ENCODE data around the gene IFNAR2. TPM values are rescaled to one million over a fixed set of nuclear protein-coding genes. Genes with fewer than 3 reads are reported as not detected.

IFNAR2 gene
- total RNA-seq, 1 experiment from 2014 or later = 14.5 TPM

GRCh38 chr21:33258475-33258874, 28.7 kb downstream of the IFNAR2 start:
- in situ Hi-C loops (cut with HindIII; ENCODE audit: low pct_unique_long_range_greater_than_20kb, low sequenced_read_pairs) = no loop called here

DNA sequence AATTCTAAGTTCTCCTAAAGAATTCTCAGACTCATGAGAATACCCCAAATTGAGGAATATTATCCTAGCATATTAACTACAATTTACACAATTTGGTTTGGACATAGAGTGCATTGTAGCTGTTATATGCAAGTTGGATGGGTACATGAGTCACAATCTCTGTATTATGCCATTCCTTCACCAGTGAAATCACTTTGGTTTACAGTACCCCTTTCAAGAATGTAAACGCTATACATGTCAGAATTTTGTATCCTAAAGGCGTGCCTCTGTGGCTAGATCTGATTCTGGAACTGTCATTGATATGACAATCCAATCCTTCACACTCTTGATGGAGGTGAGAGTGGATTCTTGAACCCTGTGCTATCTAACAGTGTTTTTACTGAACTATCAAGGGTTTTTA, 29.7 kb downstream of the IFNAR2 start:
- in situ Hi-C loops (cut with HindIII; ENCODE audit: low pct_unique_long_range_greater_than_20kb, low sequenced_read_pairs) = no loop called here

More at GRCh38 chr21:33258475-33258874, 28.7 kb downstream of the IFNAR2 start:
- DNase-seq (ENCODE audit: low read depth) = no peak

DNA sequence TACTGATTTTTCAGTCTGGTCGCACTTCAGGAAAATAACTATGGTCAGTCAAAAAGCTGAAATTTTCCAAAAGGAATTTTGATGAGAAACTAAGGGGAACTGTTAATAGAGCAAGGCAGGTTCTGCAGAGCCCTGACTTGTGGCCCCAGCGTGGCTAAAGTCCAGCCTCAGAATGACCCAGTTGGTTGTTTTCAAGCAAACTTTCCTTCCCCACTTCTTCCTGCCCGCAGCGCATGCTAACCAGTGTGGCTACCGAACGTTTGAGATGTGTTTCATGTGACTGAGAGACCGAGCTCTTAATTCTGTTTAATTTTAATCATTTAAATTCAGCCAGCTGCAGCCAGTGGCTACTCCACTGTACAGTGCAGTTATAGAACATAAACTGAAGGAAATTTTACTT, 30.3 kb downstream of the IFNAR2 start:
- in situ Hi-C loops (cut with HindIII; ENCODE audit: low pct_unique_long_range_greater_than_20kb, low sequenced_read_pairs) = no loop called here

More for the DNA sequence above, 29.7 kb downstream of the IFNAR2 start:
- DNase-seq (ENCODE audit: low read depth) = no peak

GRCh38 chr21:33261635-33262034, 31.9 kb downstream of the IFNAR2 start:
- no peak for DNase-seq (ENCODE audit: low read depth)

More for the DNA sequence above, 30.3 kb downstream of the IFNAR2 start:
- DNase-seq (ENCODE audit: low read depth) = no peak

GRCh38 chr21:33262921-33263320, 33.2 kb downstream of the IFNAR2 start:
- in situ Hi-C loops (cut with HindIII; ENCODE audit: low pct_unique_long_range_greater_than_20kb, low sequenced_read_pairs) = no loop called here

More at GRCh38 chr21:33261635-33262034, 31.9 kb downstream of the IFNAR2 start:
- in situ Hi-C loops (cut with HindIII; ENCODE audit: low pct_unique_long_range_greater_than_20kb, low sequenced_read_pairs) = no loop called here

GRCh38 chr21:33264561-33264960, 34.8 kb downstream of the IFNAR2 start:
- in situ Hi-C loops (cut with HindIII; ENCODE audit: low pct_unique_long_range_greater_than_20kb, low sequenced_read_pairs) = no loop called here
- no peak for DNase-seq (ENCODE audit: low read depth)

More at GRCh38 chr21:33262921-33263320, 33.2 kb downstream of the IFNAR2 start:
- DNase-seq (ENCODE audit: low read depth) = no peak

GRCh38 chr21:33265664-33266049, 35.9 kb downstream of the IFNAR2 start:
- no peak for DNase-seq (ENCODE audit: low read depth)
- in situ Hi-C loops (cut with HindIII; ENCODE audit: low pct_unique_long_range_greater_than_20kb, low sequenced_read_pairs) = no loop called here

DNA sequence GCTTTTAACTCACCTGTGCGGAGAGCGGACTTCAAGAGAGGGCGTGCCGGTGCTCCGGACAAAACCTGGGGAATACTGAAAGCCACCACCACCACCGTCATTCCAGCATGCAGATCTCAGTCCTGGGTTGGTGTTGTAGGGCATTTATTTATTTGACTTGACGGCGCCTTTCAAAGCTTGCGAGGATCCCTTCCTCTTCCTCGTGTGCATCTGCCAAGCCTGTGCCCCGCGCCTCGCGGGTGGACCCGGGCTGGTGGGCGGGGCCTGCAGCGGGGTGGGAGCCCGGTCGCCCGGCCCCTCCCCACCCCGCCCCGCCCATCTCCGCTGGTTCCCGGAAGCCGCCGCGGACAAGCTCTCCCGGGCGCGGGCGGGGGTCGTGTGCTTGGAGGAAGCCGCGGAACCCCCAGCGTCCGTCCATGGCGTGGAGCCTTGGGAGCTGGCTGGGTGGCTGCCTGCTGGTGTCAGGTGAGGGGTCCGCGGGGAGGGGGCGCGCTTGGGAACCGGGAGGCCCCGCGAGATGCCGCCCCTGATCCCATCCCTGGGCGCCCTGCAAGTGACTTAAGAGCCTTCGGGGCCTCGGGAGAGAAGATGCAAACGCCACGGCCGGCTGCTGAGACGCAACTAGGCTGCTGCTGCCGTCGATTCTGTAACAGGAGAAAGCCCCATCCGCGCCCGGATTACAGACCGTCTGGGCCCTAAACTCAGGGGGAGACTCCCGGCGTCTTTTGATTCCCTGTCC, 36.5 kb downstream of the IFNAR2 start, which contains the start of gene IL10RB:
Gene IL10RB, plus strand, starts transcription at position 318 of the 739 bp plus-strand sequence. Its CDS starts 99 bp downstream, at position 417.
- peak; percentile 68 for DNase-seq (ENCODE audit: low read depth)
- in situ Hi-C loops (cut with HindIII; ENCODE audit: low pct_unique_long_range_greater_than_20kb, low sequenced_read_pairs) = no loop called here

GRCh38 chr21:33266789-33267135, 37.0 kb downstream of the IFNAR2 start:
- DNase-seq (ENCODE audit: low read depth) = no peak
- in situ Hi-C loops (cut with HindIII; ENCODE audit: low pct_unique_long_range_greater_than_20kb, low sequenced_read_pairs) = no loop called here

DNA sequence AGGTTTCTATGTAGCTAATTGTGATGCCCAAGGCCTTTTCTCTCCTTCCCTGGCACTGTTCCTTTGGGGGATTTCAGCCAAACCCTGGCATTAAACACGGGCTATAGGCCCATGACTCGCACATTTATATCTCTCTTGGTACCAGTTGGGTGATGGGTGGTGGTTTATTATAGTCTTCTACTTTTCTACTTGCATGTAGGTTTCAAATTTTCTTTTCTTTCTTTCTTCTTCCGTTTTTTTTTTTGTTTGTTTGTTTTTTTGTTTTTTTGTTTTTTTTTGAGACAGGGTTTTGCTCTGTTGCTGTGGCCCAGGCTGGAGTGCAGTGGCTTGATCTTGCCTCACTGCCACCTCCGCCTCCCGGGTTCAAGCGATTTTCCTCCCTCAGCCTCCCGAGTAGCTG, 37.5 kb downstream of the IFNAR2 start:
- in situ Hi-C loops (cut with HindIII; ENCODE audit: low pct_unique_long_range_greater_than_20kb, low sequenced_read_pairs) = no loop called here
- no peak for DNase-seq (ENCODE audit: low read depth)

DNA sequence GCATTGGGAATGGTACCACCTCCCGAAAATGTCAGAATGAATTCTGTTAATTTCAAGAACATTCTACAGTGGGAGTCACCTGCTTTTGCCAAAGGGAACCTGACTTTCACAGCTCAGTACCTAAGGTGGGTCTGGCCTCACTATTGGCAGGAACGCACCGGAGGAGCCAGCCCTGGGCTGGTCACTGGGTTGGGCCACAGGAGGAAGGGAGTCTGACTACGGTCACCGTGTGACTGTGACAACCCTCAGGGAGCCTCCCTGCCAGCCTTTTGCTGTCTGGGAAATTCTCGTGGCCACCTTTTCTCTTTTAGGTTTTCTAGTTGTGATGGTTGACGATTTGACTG, 38.6 kb downstream of the IFNAR2 start:
- in situ Hi-C loops (cut with HindIII; ENCODE audit: low pct_unique_long_range_greater_than_20kb, low sequenced_read_pairs) = no loop called here
- DNase-seq (ENCODE audit: low read depth) = no peak

DNA sequence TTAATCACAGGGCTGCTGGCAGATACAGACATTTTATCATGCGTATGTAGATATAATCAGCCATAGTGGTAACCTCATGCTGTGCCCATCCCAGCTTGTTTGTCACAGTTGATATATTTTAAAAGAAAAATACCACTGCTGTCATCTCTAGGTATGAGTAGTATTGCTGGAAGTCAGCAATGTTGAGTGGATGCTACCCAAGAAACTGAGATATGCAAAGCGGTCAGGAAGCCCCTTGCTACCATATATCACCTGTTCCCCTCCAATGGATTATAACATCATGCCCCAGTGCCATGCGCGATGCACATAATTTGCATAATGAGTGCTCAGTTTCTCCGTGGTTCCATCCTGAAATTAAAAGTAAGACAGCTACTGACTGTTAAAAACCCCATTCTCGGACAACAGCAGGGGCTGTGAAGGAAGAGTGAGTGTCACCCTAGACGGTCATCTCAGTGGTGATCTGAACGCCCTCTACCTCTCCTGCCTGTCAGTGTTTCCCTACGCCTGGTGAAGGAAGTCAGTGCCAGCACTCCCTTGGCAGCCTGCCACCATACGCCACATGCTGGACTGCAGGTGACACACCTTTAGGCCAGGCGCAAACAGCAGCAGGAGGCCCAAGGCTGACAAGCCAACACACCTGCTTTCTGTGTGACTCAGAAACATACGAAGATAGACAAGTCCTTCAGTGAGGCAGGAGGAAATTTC, 39.2 kb downstream of the IFNAR2 start:
- peak; percentile 58 for DNase-seq (ENCODE audit: low read depth)
- in situ Hi-C loops (cut with HindIII; ENCODE audit: low pct_unique_long_range_greater_than_20kb, low sequenced_read_pairs) = no loop called here

DNA sequence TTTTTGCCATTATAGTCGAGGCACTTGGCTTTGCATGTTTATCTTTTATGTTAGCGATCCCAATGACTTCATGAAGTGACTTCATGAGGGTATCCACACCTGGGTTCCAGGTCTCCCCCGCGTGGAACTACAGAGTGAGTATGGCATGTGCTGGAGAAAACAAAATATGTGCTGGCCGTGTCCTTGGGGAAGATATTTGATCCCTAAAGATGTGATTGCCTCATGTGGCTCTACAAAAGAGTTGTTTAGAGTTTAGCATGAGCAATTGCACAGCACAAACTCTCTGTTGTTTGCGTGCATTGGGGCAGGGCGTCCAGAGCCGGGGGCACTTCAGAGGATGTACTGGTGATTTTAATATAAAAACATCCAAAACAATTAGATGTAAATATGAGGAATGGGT, 41.2 kb downstream of the IFNAR2 start:
- in situ Hi-C loops (cut with HindIII; ENCODE audit: low pct_unique_long_range_greater_than_20kb, low sequenced_read_pairs) = no loop called here
- no peak for DNase-seq (ENCODE audit: low read depth)

- DNase-seq (ENCODE audit: low read depth) = peak; percentile 25
Observed at GRCh38 chr21:33273044-33273443, 43.3 kb downstream of the IFNAR2 start.

DNA sequence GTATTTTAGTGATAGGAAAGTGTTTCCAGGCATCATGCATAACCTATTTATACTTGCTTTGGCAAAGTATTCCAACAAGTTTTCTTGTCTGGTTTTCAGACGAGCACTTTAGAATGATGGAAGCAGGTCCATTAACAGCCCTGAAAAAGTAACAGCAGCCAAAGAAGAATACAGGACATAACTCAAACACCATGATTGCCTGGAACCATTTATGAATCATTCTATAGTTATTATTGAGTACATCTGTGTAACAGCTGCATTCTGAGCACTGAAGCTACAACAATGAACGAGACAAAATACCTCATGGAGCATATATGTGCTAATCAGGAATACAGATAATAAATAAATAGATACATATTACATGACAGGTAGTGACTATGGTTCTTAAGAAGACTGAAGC, 49.0 kb downstream of the IFNAR2 start:
- in situ Hi-C loops (cut with HindIII; ENCODE audit: low pct_unique_long_range_greater_than_20kb, low sequenced_read_pairs) = no loop called here
- no peak for DNase-seq (ENCODE audit: low read depth)

More at GRCh38 chr21:33273044-33273443, 43.3 kb downstream of the IFNAR2 start:
- in situ Hi-C loops (cut with HindIII; ENCODE audit: low pct_unique_long_range_greater_than_20kb, low sequenced_read_pairs) = no loop called here

- in situ Hi-C loops (cut with HindIII; ENCODE audit: low pct_unique_long_range_greater_than_20kb, low sequenced_read_pairs) = no loop called here
- DNase-seq (ENCODE audit: low read depth) = no peak
Observed at GRCh38 chr21:33279330-33279820, 49.6 kb downstream of the IFNAR2 start.
